Ishikawa (cell line): ENCODE measurements around the gene PIP5K1C.

Experiments used
- CEBPB ChIP-seq: IDR thresholded peaks from 2 replicates; pipeline ENCODE4 v1.6.1; 2012
- CREB1 ChIP-seq: IDR thresholded peaks from 2 replicates; pipeline ENCODE4 v1.6.1; 2012; ENCODE audit warnings: low read depth
- EGR1 ChIP-seq: IDR thresholded peaks from 2 replicates; pipeline ENCODE4 v1.6.1; 2012
- EP300 ChIP-seq: IDR thresholded peaks from 2 replicates; pipeline ENCODE4 v1.6.1; 2012; ENCODE audit warnings: borderline replicate concordance
- FOXM1 ChIP-seq: IDR thresholded peaks from 2 replicates; pipeline ENCODE4 v1.6.1; 2012; ENCODE audit warnings: low read depth, borderline replicate concordance
- MAX ChIP-seq: IDR thresholded peaks from 2 replicates; pipeline ENCODE4 v1.6.1; 2012
- NFIC ChIP-seq: IDR thresholded peaks from 2 replicates; pipeline ENCODE4 v1.6.1; 2012
- RAD21 ChIP-seq: IDR thresholded peaks from 2 replicates; pipeline ENCODE4 v1.6.1; 2012; ENCODE audit warnings: low read depth
- REST ChIP-seq: IDR thresholded peaks from 2 replicates; pipeline ENCODE4 v1.6.1; 2012; ENCODE audit warnings: low read depth, mild to moderate bottlenecking
- TAF1 ChIP-seq: IDR thresholded peaks from 2 replicates; pipeline ENCODE4 v1.6.1; 2012; ENCODE audit warnings: low read depth, mild to moderate bottlenecking
- TCF12 ChIP-seq: IDR thresholded peaks from 2 replicates; pipeline ENCODE4 v1.6.1; 2012; ENCODE audit warnings: low read depth
- TEAD4 ChIP-seq: IDR thresholded peaks from 2 replicates; pipeline ENCODE4 v1.6.1; 2012
- USF1 ChIP-seq: IDR thresholded peaks from 2 replicates; pipeline ENCODE4 v1.6.1; 2012
- YY1 ChIP-seq: IDR thresholded peaks from 2 replicates; pipeline ENCODE4 v1.6.1; 2012; ENCODE audit warnings: low read depth
- ZBTB7A ChIP-seq: IDR thresholded peaks from 2 replicates; pipeline ENCODE4 v1.6.1; 2012; ENCODE audit warnings: low read depth

The PIP5K1C gene

GRCh38 chr19:3636506-3636905, 63.8 kb downstream of the PIP5K1C start:
- no peak for TF ChIP-seq MAX
- no peak for TF ChIP-seq TAF1
- no peak for TF ChIP-seq EP300
- TF ChIP-seq REST = no peak
- no peak for TF ChIP-seq RAD21
- TF ChIP-seq ZBTB7A = no peak
- no peak for TF ChIP-seq YY1
- TF ChIP-seq FOXM1 = no peak
- no peak for TF ChIP-seq USF1
- no peak for TF ChIP-seq TEAD4
- no peak for TF ChIP-seq EGR1
- TF ChIP-seq CEBPB = no peak
- no peak for TF ChIP-seq CREB1
- no peak for TF ChIP-seq TCF12
- no peak for TF ChIP-seq NFIC

- TF ChIP-seq EGR1 (no peak), USF1 (no peak), TAF1 (no peak), TCF12 (no peak), CREB1 (no peak), RAD21 (no peak), MAX (no peak), YY1 (no peak), REST (no peak), ZBTB7A (no peak), CEBPB (no peak), FOXM1 (no peak), EP300 (no peak), TEAD4 (no peak), NFIC (no peak)
Observed at GRCh38 chr19:3634496-3635045, 65.7 kb downstream of the PIP5K1C start.

- TF ChIP-seq EP300 (no peak), MAX (no peak), NFIC (no peak)
Observed at GRCh38 chr19:3633559-3633988, 66.7 kb downstream of the PIP5K1C start.

GRCh38 chr19:3632739-3633558, 67.3 kb downstream of the PIP5K1C start:
- TF ChIP-seq REST (no peak), USF1 (no peak), TAF1 (no peak), EGR1 (no peak), CREB1 (no peak), YY1 (no peak), MAX (no peak), RAD21 (no peak), CEBPB (no peak), TCF12 (no peak), NFIC (no peak), TEAD4 (no peak), FOXM1 (no peak), ZBTB7A (no peak), EP300 (no peak)
